Measurements from ENCODE around the gene GRAMD2B. TPM values are rescaled to one million over a fixed set of nuclear protein-coding genes. Genes with fewer than 3 reads are reported as not detected.

The GRAMD2B gene
- total RNA-seq, 1 donor from 2014 or later = 12.3 TPM

GRCh38 chr5:126472538-126472889 is 49.3 kb downstream of the GRAMD2B start:
- DNase-seq (ENCODE audit: extremely low read depth, low read depth, low spot score) = no peak

GRCh38 chr5:126477294-126478117 is 54.3 kb downstream of the GRAMD2B start:
- no peak for DNase-seq (ENCODE audit: extremely low read depth, low read depth, low spot score)

- DNase-seq (ENCODE audit: extremely low read depth, low read depth, low spot score) = no peak
Measured at GRCh38 chr5:126479810-126480209, 56.6 kb downstream of the GRAMD2B start.

- DNase-seq (ENCODE audit: extremely low read depth, low read depth, low spot score) = no peak
Measured at GRCh38 chr5:126480824-126481223, 57.6 kb downstream of the GRAMD2B start.

GRCh38 chr5:126481243-126481642 is 58.0 kb downstream of the GRAMD2B start:
- no peak for DNase-seq (ENCODE audit: extremely low read depth, low read depth, low spot score)

- no peak for DNase-seq (ENCODE audit: extremely low read depth, low read depth, low spot score)
Measured at GRCh38 chr5:126482591-126482990, 59.4 kb downstream of the GRAMD2B start.

GRCh38 chr5:126483156-126483555 is 59.9 kb downstream of the GRAMD2B start:
- no peak for DNase-seq (ENCODE audit: extremely low read depth, low read depth, low spot score)

GRCh38 chr5:126484253-126484652 is 61.0 kb downstream of the GRAMD2B start:
- DNase-seq (ENCODE audit: extremely low read depth, low read depth, low spot score) = no peak

GRCh38 chr5:126486332-126486731 is 63.1 kb downstream of the GRAMD2B start:
- no peak for DNase-seq (ENCODE audit: extremely low read depth, low read depth, low spot score)

- DNase-seq (ENCODE audit: extremely low read depth, low read depth, low spot score) = no peak
Measured at GRCh38 chr5:126487596-126487995, 64.4 kb downstream of the GRAMD2B start.

GRCh38 chr5:126488443-126489065 is 65.3 kb downstream of the GRAMD2B start:
- no peak for DNase-seq (ENCODE audit: extremely low read depth, low read depth, low spot score)

GRCh38 chr5:126490167-126490940 is 67.1 kb downstream of the GRAMD2B start:
- DNase-seq (ENCODE audit: extremely low read depth, low read depth, low spot score) = no peak

- no peak for DNase-seq (ENCODE audit: extremely low read depth, low read depth, low spot score)
Measured at GRCh38 chr5:126492939-126493338, 69.7 kb downstream of the GRAMD2B start.

- DNase-seq (ENCODE audit: extremely low read depth, low read depth, low spot score) = no peak
Measured at GRCh38 chr5:126494393-126494792, 71.2 kb downstream of the GRAMD2B start.

- DNase-seq (ENCODE audit: extremely low read depth, low read depth, low spot score) = no peak
Measured at GRCh38 chr5:126497506-126497905, 74.3 kb downstream of the GRAMD2B start.

- no peak for DNase-seq (ENCODE audit: extremely low read depth, low read depth, low spot score)
Measured at GRCh38 chr5:126499278-126499677, 76.1 kb downstream of the GRAMD2B start.

GRCh38 chr5:126499853-126500342 is 76.7 kb downstream of the GRAMD2B start:
- no peak for DNase-seq (ENCODE audit: extremely low read depth, low read depth, low spot score)

- no peak for DNase-seq (ENCODE audit: extremely low read depth, low read depth, low spot score)
Measured at GRCh38 chr5:126501448-126501847, 78.2 kb downstream of the GRAMD2B start.

GRCh38 chr5:126503602-126504104 is 80.4 kb downstream of the GRAMD2B start:
- DNase-seq (ENCODE audit: extremely low read depth, low read depth, low spot score) = no peak

GRCh38 chr5:126506079-126506478 is 82.9 kb downstream of the GRAMD2B start:
- no peak for DNase-seq (ENCODE audit: extremely low read depth, low read depth, low spot score)

- DNase-seq (ENCODE audit: extremely low read depth, low read depth, low spot score) = no peak
Measured at GRCh38 chr5:126508251-126508961, 85.2 kb downstream of the GRAMD2B start.
